DND-41 (cell line): ENCODE results near the gene PRKCD.

ENCODE experiments used
- CTCF ChIP-seq: IDR thresholded peaks from 2 replicates; pipeline ENCODE4 v1.5.1; 2012; ENCODE audit warnings: borderline replicate concordance, low read length, moderate library complexity, mild to moderate bottlenecking; ENCODE audit not compliant: poor library complexity, severe bottlenecking; ENCODE audit errors: extremely low read depth
- EZH2 ChIP-seq: IDR thresholded peaks from 3 replicates; pipeline ENCODE4 v1.6.1; 2012; ENCODE audit warnings: borderline replicate concordance, low read depth, mild to moderate bottlenecking, moderate library complexity, low read length, inconsistent platforms; ENCODE audit not compliant: severe bottlenecking

DNA sequence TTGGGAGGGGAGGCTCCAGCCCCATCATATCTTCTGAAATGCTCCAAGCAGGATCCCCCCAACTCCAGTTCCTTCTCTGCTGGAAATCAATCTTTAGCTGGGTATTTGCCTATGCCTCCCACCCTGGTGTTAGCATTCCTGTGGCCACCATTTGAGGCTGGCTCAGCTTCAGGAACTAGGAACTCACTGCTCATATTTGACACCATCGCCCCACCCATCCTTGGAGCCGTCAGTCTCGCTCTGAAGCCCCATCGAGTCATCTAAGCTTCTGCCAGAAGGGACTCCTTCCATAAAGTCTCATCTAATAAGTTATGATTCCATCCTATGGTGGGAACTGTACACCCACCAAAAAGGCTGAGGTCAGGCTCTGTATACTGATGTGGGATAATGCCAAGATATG lies 26.4 kb downstream of the PRKCD start:
- TF ChIP-seq CTCF (no peak), EZH2 (no peak)
